Fibroblast of skin of abdomen (primary cell): Measurements from ENCODE around the gene TMCC1.
"Not testable (repeated sequence)": the region's sequence is repeated elsewhere in the genome, so short reads cannot be mapped to it uniquely, and the experiment has no call there.

ENCODE experiments used
- DNase-seq: peaks from one replicate; pipeline ENCODE4 v3.0.0-alpha.2; 2013

TMCC1 gene

GRCh38 chr3:129769616-129770015 lies 123.9 kb downstream of the TMCC1 start:
- DNase-seq: no peak

GRCh38 chr3:129768728-129769127 lies 124.8 kb downstream of the TMCC1 start:
- DNase-seq: no peak

GRCh38 chr3:129766135-129766534 lies 127.4 kb downstream of the TMCC1 start:
- no peak for DNase-seq

- DNase-seq: no peak
These were observed 129.4 kb downstream of the TMCC1 start for GRCh38 chr3:129764090-129764489.

GRCh38 chr3:129758785-129759320 lies 134.7 kb downstream of the TMCC1 start:
- no peak for DNase-seq

- DNase-seq: no peak
These were observed 135.2 kb downstream of the TMCC1 start for GRCh38 chr3:129758306-129758705.

- peak; percentile 67 for DNase-seq
These were observed 136.6 kb downstream of the TMCC1 start for GRCh38 chr3:129756871-129757270.

GRCh38 chr3:129751105-129751504 lies 142.4 kb downstream of the TMCC1 start:
- DNase-seq: not testable (repeated sequence)

GRCh38 chr3:129749692-129750091 lies 143.8 kb downstream of the TMCC1 start:
- no peak for DNase-seq

GRCh38 chr3:129747992-129748391 lies 145.5 kb downstream of the TMCC1 start:
- no peak for DNase-seq

- no peak for DNase-seq
These were observed 146.4 kb downstream of the TMCC1 start for GRCh38 chr3:129747136-129747535.

- DNase-seq: no peak
These were observed 146.9 kb downstream of the TMCC1 start for GRCh38 chr3:129746629-129747028.

GRCh38 chr3:129745253-129745652 lies 148.3 kb downstream of the TMCC1 start:
- peak; percentile 56 for DNase-seq

- no peak for DNase-seq
These were observed 151.7 kb downstream of the TMCC1 start for GRCh38 chr3:129741794-129742193.

- no peak for DNase-seq
These were observed 153.4 kb downstream of the TMCC1 start for GRCh38 chr3:129740090-129740489.

GRCh38 chr3:129739634-129740033 lies 153.9 kb downstream of the TMCC1 start:
- no peak for DNase-seq

- DNase-seq: no peak
These were observed 155.3 kb downstream of the TMCC1 start for GRCh38 chr3:129738172-129738571.

- no peak for DNase-seq
These were observed 157.4 kb downstream of the TMCC1 start for GRCh38 chr3:129736070-129736469.

GRCh38 chr3:129735638-129736037 lies 157.9 kb downstream of the TMCC1 start:
- DNase-seq: no peak

GRCh38 chr3:129734449-129734848 lies 159.1 kb downstream of the TMCC1 start:
- no peak for DNase-seq

- DNase-seq: no peak
These were observed 161.2 kb downstream of the TMCC1 start for GRCh38 chr3:129732200-129732876.

- no peak for DNase-seq
These were observed 165.8 kb downstream of the TMCC1 start for GRCh38 chr3:129727707-129728106.

- DNase-seq: peak; percentile 74
These were observed 169.8 kb downstream of the TMCC1 start for GRCh38 chr3:129723558-129724324.

GRCh38 chr3:129722527-129722926 lies 171.0 kb downstream of the TMCC1 start:
- no peak for DNase-seq
